HFFc6 (cell line): ENCODE measurements around the gene NOP53. TPM values are rescaled to one million over a fixed set of nuclear protein-coding genes. Genes with fewer than 3 reads are reported as not detected.

Source experiments
- DNase-seq: peaks from one replicate; pipeline ENCODE4 v3.0.0-alpha.2; 2018
- H3K27ac Mint-ChIP-seq: 2 replicates; pipeline ENCODE4 v1.8.0; 2020; ENCODE audit warnings: mild to moderate bottlenecking, mixed read lengths
- H3K27me3 Mint-ChIP-seq: 2 replicates; pipeline ENCODE4 v1.8.0; 2021; ENCODE audit warnings: mild to moderate bottlenecking, moderate library complexity, mixed read lengths; ENCODE audit not compliant: insufficient read depth
- H3K36me3 Mint-ChIP-seq: 2 replicates; pipeline ENCODE4 v1.8.0; 2021; ENCODE audit warnings: low read depth, mixed read lengths
- H3K4me1 Mint-ChIP-seq: 2 replicates; pipeline ENCODE4 v1.8.0; 2020; ENCODE audit warnings: low read depth, mixed read lengths
- H3K4me3 Mint-ChIP-seq: 2 replicates; pipeline ENCODE4 v1.8.0; 2020; ENCODE audit warnings: mild to moderate bottlenecking, moderate library complexity, mixed read lengths
- H3K9me3 Mint-ChIP-seq: 2 replicates; pipeline ENCODE4 v1.8.0; 2020; ENCODE audit warnings: mild to moderate bottlenecking, mixed read lengths
- total RNA-seq, 6 experiments: library from RNA; stranded (reverse); fragmentation: NEBNext Ultra II Directional; extraction: Animal tissue kit (Norgen Biotek cat#: 25700); gene quantifications; 2 replicates in 1 of 6; 3 replicates in 5 of 6; pipeline ENCODE4 v1.2.3, GENCODE V29; 2021
- TF ChIP-seq, protein P1 (sequence below): fragments of 200-600 bp; sonication (generic); IDR thresholded peaks from 2 replicates; pipeline ENCODE4 v1.5.0; 2021; ENCODE audit warnings: antibody characterized with exemption, mild to moderate bottlenecking

Gene NOP53
- total RNA-seq, 6 experiments from 2014 or later = 72.7 to 113 (median 106) TPM

- Mint-ChIP-seq H3K4me3 (no peak overlapping the region), H3K27me3 (peaks cover 17% of the 10 kb centered on the region), H3K36me3 (no peaks in the 10 kb centered on the region), H3K27ac (no peak overlapping the region), H3K9me3 (no peaks in the 10 kb centered on the region), H3K4me1 (no peaks in the 10 kb centered on the region)
- DNase-seq = no peak
- TF ChIP-seq, protein P1, sequence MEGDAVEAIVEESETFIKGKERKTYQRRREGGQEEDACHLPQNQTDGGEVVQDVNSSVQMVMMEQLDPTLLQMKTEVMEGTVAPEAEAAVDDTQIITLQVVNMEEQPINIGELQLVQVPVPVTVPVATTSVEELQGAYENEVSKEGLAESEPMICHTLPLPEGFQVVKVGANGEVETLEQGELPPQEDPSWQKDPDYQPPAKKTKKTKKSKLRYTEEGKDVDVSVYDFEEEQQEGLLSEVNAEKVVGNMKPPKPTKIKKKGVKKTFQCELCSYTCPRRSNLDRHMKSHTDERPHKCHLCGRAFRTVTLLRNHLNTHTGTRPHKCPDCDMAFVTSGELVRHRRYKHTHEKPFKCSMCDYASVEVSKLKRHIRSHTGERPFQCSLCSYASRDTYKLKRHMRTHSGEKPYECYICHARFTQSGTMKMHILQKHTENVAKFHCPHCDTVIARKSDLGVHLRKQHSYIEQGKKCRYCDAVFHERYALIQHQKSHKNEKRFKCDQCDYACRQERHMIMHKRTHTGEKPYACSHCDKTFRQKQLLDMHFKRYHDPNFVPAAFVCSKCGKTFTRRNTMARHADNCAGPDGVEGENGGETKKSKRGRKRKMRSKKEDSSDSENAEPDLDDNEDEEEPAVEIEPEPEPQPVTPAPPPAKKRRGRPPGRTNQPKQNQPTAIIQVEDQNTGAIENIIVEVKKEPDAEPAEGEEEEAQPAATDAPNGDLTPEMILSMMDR = no peak
These were observed 61.1 kb downstream of the NOP53 start for GRCh38 chr19:47806435-47806834.

Other genes with a start within 250 kb of the NOP53 start
- 100 to 1,000 TPM in 5 of 6 experiments, 10 to 100 TPM in 1; 94.4 to 119 (median 109) TPM for gene NAPA, start 230.5 kb upstream of the NOP53 start, total RNA-seq
- gene ZNF541, start 172.4 kb upstream of the NOP53 start, total RNA-seq = under 1 TPM in 1 of 6 experiments, not detected in 5; 0.26 TPM
- gene BICRA, start 136.4 kb upstream of the NOP53 start, total RNA-seq = 10 to 100 TPM; 11.8 to 16.7 (median 15.5) TPM
- 100 to 1,000 TPM; 321 to 395 (median 334) TPM for gene EHD2, start 32.1 kb upstream of the NOP53 start, total RNA-seq
- gene SELENOW, start 33.2 kb downstream of the NOP53 start, total RNA-seq = 100 to 1,000 TPM; 214 to 245 (median 224) TPM
- not detected for gene TPRX1, start 59.0 kb downstream of the NOP53 start, total RNA-seq
- gene CRX, start 76.4 kb downstream of the NOP53 start, total RNA-seq = not detected
- gene TPRX2, start 113.7 kb downstream of the NOP53 start, total RNA-seq = not detected
- not detected for gene SULT2A1, start 140.8 kb downstream of the NOP53 start, total RNA-seq
- not detected for gene BSPH1, start 246.6 kb downstream of the NOP53 start, total RNA-seq
- gene ELSPBP1, start 249.1 kb downstream of the NOP53 start, total RNA-seq = not detected